Adrenal gland (tissue), 12 donors: Measurements from ENCODE around the gene ASAP2. TPM values are rescaled to one million over a fixed set of nuclear protein-coding genes. Genes with fewer than 3 reads are reported as not detected.
A peak's percentile ranks its signal among the peaks of the same experiment; 100 is the strongest.

Experiments
- DNase-seq, 7 donors: peaks; one replicate each; pipeline ENCODE4 v3.0.0-alpha.2; 2019 to 2020
- H3K27ac ChIP-seq, 5 donors: fragments of 200-600 bp; sonication (generic) in 4 of 5; 1 replicate in 3 of 5; 2 replicates in 2 of 5; pipeline versions ENCODE4 v1.5.1 to v1.8.0; 2016 to 2020; ENCODE audit warnings: mild to moderate bottlenecking in 1 of 5
- H3K27me3 ChIP-seq: fragments of 200-600 bp; 2 replicates; pipeline ENCODE4 v1.8.0; 2021
- H3K36me3 ChIP-seq, 2 donors: fragments of 200-600 bp; replicated peaks in 1 of 2; 1 replicate in 1 of 2; 2 replicates in 1 of 2; pipeline versions ENCODE4 v1.5.1 to v1.8.0; 2018 to 2022
- H3K4me1 ChIP-seq, 2 donors: fragments of 200-600 bp; replicated peaks in 1 of 2; 1 replicate in 1 of 2; 2 replicates in 1 of 2; pipeline versions ENCODE4 v1.5.1 to v1.8.0; 2018 to 2021
- H3K4me3 ChIP-seq, 4 donors: fragments of 200-600 bp; sonication (generic) in 3 of 4; one replicate each; pipeline ENCODE4 v1.5.1; 2016 to 2018
- H3K9me3 ChIP-seq, 3 donors: fragments of 200-600 bp; sonication (generic) in 1 of 3; replicated peaks in 1 of 3; 1 replicate in 2 of 3; 2 replicates in 1 of 3; pipeline versions ENCODE4 v1.5.1 to v1.8.0; 2016 to 2021
- CTCF ChIP-seq, 6 experiments: fragments of 450-650 bp in 4 of 6; fragments of 200-600 bp in 2 of 6; sonication (generic) in 1 of 6; IDR thresholded peaks; 1 replicate in 5 of 6; 2 replicates in 1 of 6; pipeline versions ENCODE4 v1.5.1 to v1.8.0; 2016 to 2021; ENCODE audit warnings: antibody characterized with exemption in 6 of 6, mild to moderate bottlenecking in 2 of 6, moderate library complexity in 1 of 6
- POLR2A ChIP-seq, 2 donors: fragments of 450-650 bp; IDR thresholded peaks; one replicate each; pipeline ENCODE4 v1.6.1; 2017; ENCODE audit warnings: antibody characterized with exemption in 2 of 2, mild to moderate bottlenecking in 2 of 2, moderate library complexity in 1 of 2
- WGBS, 4 donors: extraction: QIAGEN DNeasy Blood & Tissue Kit in 2 of 4; methylation state at CpG; one replicate each; pipeline versions ENCODE4 v1.1.5 to v1.1.7; 2013 to 2017; 5-methylcytosine and 5-hydroxymethylcytosine counted together
- intact Hi-C, 2 donors: fragments of 100-400 bp; cut with DNase I; formaldehyde crosslinking; loops; one replicate each; pipeline versions ENCODE4 v1.14.1 to v1.15.0; 2022 to 2023
- polyA plus RNA-seq, 3 donors: library from polyadenylated mRNA; stranded (reverse); fragments of 200-250 nt in 2 of 3; fragments of 350-450 nt in 1 of 3; fragmentation: Illumina TruSeq in 1 of 3; extraction: RNeasy Lipid Tissue Mini Kit (QIAGEN cat#74804) in 1 of 3; gene quantifications; one replicate each; pipeline ENCODE4 v1.2.3, GENCODE V29; 2013 to 2014
- total RNA-seq, 9 donors: library from RNA; depleted of rRNA in 4 of 9; stranded (reverse); fragments of >200 nt in 4 of 9; fragments of 120-200 nt in 1 of 9; fragmentation: NEBNext Ultra II Directional in 1 of 9; extraction: Animal tissue kit (Norgen Biotek cat#: 25700) in 1 of 9; gene quantifications; one replicate each; pipeline versions ENCODE4 v1.1.0 to v1.2.4, GENCODE V29; 2013 to 2023
- donor health status: healthy with polysubstance abuse.
- donor health status: Bipolar disorder and iron deficiency.
- donor health status: DM: yes; HTN: yes; CAD: no.
- donor health status: DM: no; HTN: no; CAD: no.
- donor health status: DM: no; HTN: no; CAD: no.
- donor health status: DM: yes; HTN: yes; CAD: no.

Gene ASAP2
- total and polyA plus RNA-seq, 12 donors: 5.4 to 12.9 (median 7.7) TPM

DNA sequence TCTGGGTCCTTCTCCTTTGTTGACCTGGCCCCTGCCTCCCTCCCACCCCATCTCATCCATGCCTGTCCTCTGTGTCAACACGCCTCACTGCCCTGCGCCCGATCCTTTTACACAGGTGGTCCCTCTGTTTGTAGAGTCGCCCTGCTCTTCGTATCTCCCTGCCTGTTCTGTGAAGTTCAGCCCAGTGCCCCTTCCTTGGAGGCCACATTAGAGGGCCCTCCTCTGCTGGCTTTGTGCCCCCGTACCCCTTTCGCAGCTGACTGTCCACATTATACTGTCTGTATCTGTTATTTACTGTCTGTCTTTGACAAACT is 25.5 kb downstream of the ASAP2 start:
- H3K27me3 ChIP-seq: no peaks in the 10 kb centered on the region
- TF ChIP-seq POLR2A (IDR thresholded peaks at IDR 0.05) (no peak), CTCF (IDR thresholded peaks at IDR 0.05) (no peak)
- intact Hi-C loops: no loop called here
- H3K4me3 ChIP-seq: no peak overlapping the region
- peaks cover 0 to 57% of the 10 kb centered on the region in 2 donors for H3K4me1 ChIP-seq
- DNase-seq: no peak
- whole genome bisulfite sequencing, 4 donors: 86 to 92% (median 91%) methylated on average over 7 of the region's 7 CpGs
- no peaks in the 10 kb centered on the region for H3K9me3 ChIP-seq
- H3K36me3 ChIP-seq: no peaks in the 10 kb centered on the region
- H3K27ac ChIP-seq: peak overlapping the region in 1 of 5 donors; percentile 55

GRCh38 chr2:9232886-9233285 is 26.3 kb downstream of the ASAP2 start:
- H3K4me1 ChIP-seq: peaks cover 0 to 58% of the 10 kb centered on the region in 2 donors
- H3K36me3 ChIP-seq: no peaks in the 10 kb centered on the region
- WGBS, 4 donors: 64 to 71% (median 66%) methylated on average over 7 of the region's 7 CpGs
- no peaks in the 10 kb centered on the region for H3K9me3 ChIP-seq
- H3K4me3 ChIP-seq: no peak overlapping the region
- H3K27me3 ChIP-seq: no peaks in the 10 kb centered on the region
- DNase-seq: no peak
- intact Hi-C loops: no loop called here
- TF ChIP-seq CTCF (IDR thresholded peaks at IDR 0.05) (no peak), POLR2A (IDR thresholded peaks at IDR 0.05) (no peak)
- H3K27ac ChIP-seq: peak overlapping the region in 2 of 5 donors; percentile 10 to 59

- Histone ChIP-seq H3K9me3 (no peaks in the 10 kb centered on the region), H3K27ac (peak overlapping the region in 4 of 5 donors; percentile 12 to 95 (median 54)), H3K27me3 (no peaks in the 10 kb centered on the region), H3K4me1 (peaks cover 0 to 60% of the 10 kb centered on the region in 2 donors), H3K36me3 (no peaks in the 10 kb centered on the region), H3K4me3 (no peak overlapping the region)
- 55 to 68% (median 60%) methylated on average over 9 of the region's 9 CpGs for WGBS, 4 donors
- intact Hi-C loops: no loop called here
- no peak for TF ChIP-seq CTCF (IDR thresholded peaks at IDR 0.05)
- TF ChIP-seq POLR2A (IDR thresholded peaks at IDR 0.05): no peak
- DNase-seq: no peak
Observed at GRCh38 chr2:9234680-9235146, 28.1 kb downstream of the ASAP2 start.

DNA sequence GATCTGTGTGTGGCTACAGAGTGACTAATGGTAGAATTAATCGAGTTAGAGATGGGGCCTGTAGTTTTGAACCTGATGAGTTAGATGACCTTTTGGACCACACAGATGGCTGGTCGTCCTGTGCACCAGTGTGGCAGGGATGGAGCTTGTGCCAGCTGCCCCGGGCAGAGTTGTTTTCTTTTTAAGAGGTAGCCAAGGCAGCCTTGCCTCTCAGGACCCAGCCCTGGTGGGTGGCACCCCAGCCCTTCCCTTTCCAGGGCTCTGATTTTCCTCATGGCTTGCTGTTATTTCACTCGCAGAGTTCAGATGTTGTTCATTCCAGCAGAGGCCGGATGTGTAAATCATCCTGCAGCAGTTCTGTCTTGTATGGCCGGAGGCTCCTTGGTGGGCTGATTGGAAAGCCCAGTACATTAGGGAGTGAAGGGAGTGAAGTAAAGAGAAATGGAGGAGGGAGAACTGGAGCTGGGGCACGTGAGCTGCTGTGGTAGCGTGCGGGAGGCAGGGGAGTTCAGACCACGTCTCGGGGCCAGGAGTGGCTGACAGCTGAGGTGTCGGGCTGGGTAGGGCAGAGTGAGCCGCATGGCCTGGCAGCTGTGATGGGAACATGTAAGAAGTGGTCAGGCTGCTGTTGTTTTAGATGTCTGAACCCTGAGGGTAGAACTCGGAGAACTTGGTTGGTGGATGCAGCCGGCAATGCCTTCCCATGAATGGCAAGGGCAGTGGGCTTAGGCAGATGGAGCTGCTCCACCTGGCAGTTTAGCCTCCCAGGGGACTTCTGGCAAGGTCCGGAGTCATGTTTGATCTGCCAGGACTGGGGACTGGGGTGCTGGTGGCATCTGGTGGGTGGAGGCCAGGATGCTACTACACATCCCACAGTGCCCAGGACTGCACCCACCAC is 28.8 kb downstream of the ASAP2 start:
- DNase-seq: peak in 4 of 7 donors; percentile 32 to 70 (median 46)
- WGBS, 4 donors: 52 to 70% (median 60%) methylated on average over 13 to 16 of the region's 16 CpGs
- Histone ChIP-seq H3K36me3 (no peaks in the 10 kb centered on the region), H3K9me3 (no peaks in the 10 kb centered on the region), H3K27ac (peak overlapping the region in 4 of 5 donors; percentile 34 to 95 (median 67)), H3K4me1 (peaks cover 0 to 56% of the 10 kb centered on the region in 2 donors), H3K27me3 (no peaks in the 10 kb centered on the region), H3K4me3 (no peak overlapping the region)
- TF ChIP-seq CTCF (IDR thresholded peaks at IDR 0.05) (no peak), POLR2A (IDR thresholded peaks at IDR 0.05) (no peak)
- intact Hi-C loops: no loop called here
